ENCODE measurements around the gene MATK.

GRCh38 chr19:3821156-3821555 is 35.0 kb upstream of the MATK start:
- no peak for TF ChIP-seq CTCF (conservative IDR thresholded peaks at IDR 0.05)
- no peak for TF ChIP-seq ZFX (IDR thresholded peaks at IDR 0.05)

All from C4-2B (cell line).